H1 (cell line): Measurements from ENCODE around the gene SUSD6. TPM values are rescaled to one million over a fixed set of nuclear protein-coding genes. Genes with fewer than 3 reads are reported as not detected.
A peak's percentile ranks its signal among the peaks of the same experiment; 100 is the strongest.

Experiments
- ASH2L ChIP-seq: fragments of 200-600, 300-600 bp; sonication (generic); IDR thresholded peaks from one replicate; pipeline ENCODE4 v1.7.1; 2017; ENCODE audit warnings: low read length
- BACH1 ChIP-seq: IDR thresholded peaks from 2 replicates; pipeline ENCODE4 v1.6.1; 2012; ENCODE audit warnings: low read length, improper control_type of control experiment
- CHD7 ChIP-seq: fragments of 300-600 bp; sonication (generic); IDR thresholded peaks from 2 replicates; pipeline ENCODE4 v1.7.1; 2012; ENCODE audit warnings: low read length, moderate library complexity, mild to moderate bottlenecking, inconsistent platforms; ENCODE audit not compliant: insufficient replicate concordance
- GTF2F1 ChIP-seq: IDR thresholded peaks from 2 replicates; pipeline ENCODE4 v1.6.1; 2012; ENCODE audit warnings: low read depth, low read length, improper control_type of control experiment, borderline replicate concordance
- KDM4A ChIP-seq: IDR thresholded peaks from one replicate; pipeline ENCODE4 v1.7.1; 2012; ENCODE audit warnings: low read depth, mild to moderate bottlenecking, moderate library complexity, low read length, inconsistent platforms; ENCODE audit not compliant: severe bottlenecking
- MAFK ChIP-seq: IDR thresholded peaks from 2 replicates; pipeline ENCODE4 v1.6.1; 2012; ENCODE audit warnings: low read depth, mild to moderate bottlenecking, improper control_type of control experiment, low read length
- POLR2AphosphoS5 ChIP-seq: IDR thresholded peaks from 2 replicates; pipeline ENCODE4 v1.6.1; 2011; ENCODE audit warnings: low read depth, low read length
- POU5F1 ChIP-seq: IDR thresholded peaks from 2 replicates; pipeline ENCODE4 v1.6.1; 2011; ENCODE audit warnings: low read depth, mild to moderate bottlenecking, low read length, moderate library complexity
- RAD21 ChIP-seq, 2 experiments: IDR thresholded peaks in 1 of 2; conservative IDR thresholded peaks in 1 of 2; 2 replicates each; pipeline ENCODE4 v1.6.1; 2011; ENCODE audit warnings: low read depth in 2 of 2, low read length in 2 of 2, improper control_type of control experiment in 1 of 2, inconsistent platforms in 1 of 2, mild to moderate bottlenecking in 1 of 2, moderate library complexity in 1 of 2
- SP1 ChIP-seq: IDR thresholded peaks from 2 replicates; pipeline ENCODE4 v1.6.1; 2011; ENCODE audit warnings: low read depth, low read length
- ZNF274 ChIP-seq: IDR thresholded peaks from 2 replicates; pipeline ENCODE4 v1.7.0; 2012; ENCODE audit warnings: low read length, borderline replicate concordance; ENCODE audit errors: extremely low read depth
- polyA plus RNA-seq, 7 experiments: library from polyadenylated mRNA; depleted of rRNA in 3 of 7; stranded (reverse) in 5 of 7; unstranded in 2 of 7; fragments of >200 nt in 5 of 7; fragments of 200-250 nt in 2 of 7; gene quantifications; 1 replicate in 5 of 7; 2 replicates in 1 of 7; 4 replicates in 1 of 7; pipeline versions ENCODE4 v1.2.1 to v1.2.3, GENCODE V29; 2011 to 2013; ENCODE audit warnings: missing spikeins in 2 of 7, mixed read lengths in 2 of 7
- total RNA-seq: library from RNA; stranded (reverse); fragmentation: NEBNext Ultra II Directional; extraction: Animal tissue kit (Norgen Biotek cat#: 25700); gene quantifications from 2 replicates; pipeline ENCODE4 v1.2.1, GENCODE V29; 2021

Gene SUSD6
- total and polyA plus RNA-seq, 2 of the 8 experiments (the other 6 are each of a cell fraction or from before 2014, with no cell fraction given): 3.0 to 3.8 TPM

- TF ChIP-seq CHD7: no peak
- peak; percentile 81 for TF ChIP-seq KDM4A
- TF ChIP-seq MAFK: no peak
- TF ChIP-seq ZNF274: no peak
- peak; percentile 58; the same call in 1 of the 2 replicates for TF ChIP-seq BACH1
- no peak for TF ChIP-seq POLR2AphosphoS5
- TF ChIP-seq SP1: no peak
- no peak for TF ChIP-seq GTF2F1
- TF ChIP-seq RAD21 (IDR thresholded peaks at IDR 0.05 in 1 of 2, conservative IDR thresholded peaks at IDR 0.05 in 1 of 2; ENCODE audit: low read depth in 2 of 2, low read length in 2 of 2): peak; percentile 62 to 67
- TF ChIP-seq POU5F1: no peak
- TF ChIP-seq ASH2L: peak; percentile 67
Measured at GRCh38 chr14:69574263-69574953, 37.0 kb upstream of the SUSD6 start, which contains the start of gene CCDC177 (continued).
